Bronchial epithelial cell (primary cell): Measurements from ENCODE around the gene TLE7. TPM values are rescaled to one million over a fixed set of nuclear protein-coding genes. Genes with fewer than 3 reads are reported as not detected.

ENCODE experiments used
- DNase-seq: peaks from one replicate; pipeline ENCODE4 v3.0.0-alpha.2; 2010; ENCODE audit warnings: low read depth
- FAIRE-seq: peaks from 2 replicates; lab custom pipeline; 2011; peaks lifted over from hg19 to GRCh38; lab: Jason Lieb, UNC
- H3K27me3 ChIP-seq: 2 replicates; pipeline ENCODE4 v1.5.1; 2011; ENCODE audit warnings: low read length; ENCODE audit not compliant: control insufficient read depth, insufficient read depth
- H3K36me3 ChIP-seq: 2 replicates; pipeline ENCODE4 v1.5.1; 2011; ENCODE audit warnings: low read length; ENCODE audit not compliant: control insufficient read depth, insufficient read depth
- H3K4me3 ChIP-seq: 2 replicates; pipeline ENCODE4 v1.5.1; 2011; ENCODE audit warnings: mild to moderate bottlenecking, low read depth, low read length, control low read depth
- CTCF ChIP-seq: IDR thresholded peaks from 2 replicates; pipeline ENCODE4 v1.5.1; 2011; ENCODE audit warnings: mild to moderate bottlenecking, moderate library complexity, low read length, control low read depth, inconsistent platforms; ENCODE audit not compliant: insufficient read depth, severe bottlenecking
- total RNA-seq: library from RNA; depleted of rRNA; stranded (reverse); fragments of >200 nt; gene quantifications from 2 replicates; pipeline ENCODE4 v1.2.1, GENCODE V29; 2014

The TLE7 gene
- total RNA-seq, 1 donor from 2014 or later = not detected

- H3K27me3 ChIP-seq = no peaks in the 10 kb centered on the region
- no peak overlapping the region for H3K4me3 ChIP-seq
- TF ChIP-seq CTCF = no peak
- no peak for FAIRE-seq
- no peak for DNase-seq
- peaks cover 6% of the 10 kb centered on the region for H3K36me3 ChIP-seq
Measured at GRCh38 chr16:71448274-71448866, 6.5 kb upstream of the TLE7 start.

GRCh38 chr16:71443714-71444113, 1.9 kb upstream of the TLE7 start:
- Histone ChIP-seq H3K36me3 (no peaks in the 10 kb centered on the region), H3K4me3 (no peak overlapping the region), H3K27me3 (no peaks in the 10 kb centered on the region)
- TF ChIP-seq CTCF = no peak
- DNase-seq = no peak
- no peak for FAIRE-seq

GRCh38 chr16:71441348-71442050, 355 bp downstream of the TLE7 start:
- no peaks in the 10 kb centered on the region for H3K27me3 ChIP-seq
- H3K36me3 ChIP-seq = no peaks in the 10 kb centered on the region
- DNase-seq (no peak), FAIRE-seq (no peak)
- peak; percentile 20 for TF ChIP-seq CTCF
- no peak overlapping the region for H3K4me3 ChIP-seq

GRCh38 chr16:71440669-71441347, 1.0 kb downstream of the TLE7 start:
- FAIRE-seq (no peak), DNase-seq (no peak)
- Histone ChIP-seq H3K36me3 (no peaks in the 10 kb centered on the region), H3K4me3 (no peak overlapping the region), H3K27me3 (no peaks in the 10 kb centered on the region)
- TF ChIP-seq CTCF = peak; percentile 10

- FAIRE-seq = no peak
Measured at GRCh38 chr16:71439523-71439922, 2.3 kb downstream of the TLE7 start.

More at GRCh38 chr16:71439523-71439922, 2.3 kb downstream of the TLE7 start:
- DNase-seq = no peak
- H3K4me3 ChIP-seq = no peak overlapping the region
- H3K36me3 ChIP-seq = no peaks in the 10 kb centered on the region
- TF ChIP-seq CTCF = no peak
- no peaks in the 10 kb centered on the region for H3K27me3 ChIP-seq
